Astrocyte (in vitro differentiated cells and primary cell): ENCODE results near the gene ACTG2. TPM values are rescaled to one million over a fixed set of nuclear protein-coding genes. Genes with fewer than 3 reads are reported as not detected.

Experiments used
- DNase-seq: peaks from one replicate; pipeline ENCODE4 v3.0.0-alpha.2; 2010; ENCODE audit warnings: low read depth
- FAIRE-seq: peaks from 2 replicates; lab custom pipeline; 2011; peaks lifted over from hg19 to GRCh38; lab: Jason Lieb, UNC
- H2AFZ ChIP-seq: 2 replicates; pipeline ENCODE4 v1.6.0; 2012; ENCODE audit warnings: low read depth, low read length, inconsistent platforms
- H3K27ac ChIP-seq: 2 replicates; pipeline ENCODE4 v1.5.1; 2011; ENCODE audit warnings: low read depth, low read length, inconsistent platforms
- H3K27me3 ChIP-seq: 2 replicates; pipeline ENCODE4 v1.6.0; 2011; ENCODE audit warnings: low read length, inconsistent platforms; ENCODE audit not compliant: insufficient read depth
- H3K36me3 ChIP-seq: 2 replicates; pipeline ENCODE4 v1.5.1; 2011; ENCODE audit warnings: low read length, inconsistent platforms; ENCODE audit not compliant: insufficient read depth
- H3K4me1 ChIP-seq: 2 replicates; pipeline ENCODE4 v1.5.1; 2011; ENCODE audit warnings: low read length, inconsistent platforms; ENCODE audit not compliant: insufficient read depth
- H3K4me2 ChIP-seq: 2 replicates; pipeline ENCODE4 v1.6.0; 2012; ENCODE audit warnings: low read length, inconsistent platforms
- H3K4me3 ChIP-seq: 2 replicates; pipeline ENCODE4 v1.5.1; 2011; ENCODE audit warnings: low read depth, mild to moderate bottlenecking, low read length, inconsistent platforms; ENCODE audit not compliant: insufficient read depth
- H3K79me2 ChIP-seq: 2 replicates; pipeline ENCODE4 v1.6.0; 2012; ENCODE audit warnings: mild to moderate bottlenecking, low read length, inconsistent platforms; ENCODE audit not compliant: insufficient read depth
- H3K9ac ChIP-seq: 2 replicates; pipeline ENCODE4 v1.6.0; 2012; ENCODE audit warnings: mild to moderate bottlenecking, low read length, inconsistent platforms
- H3K9me3 ChIP-seq: 2 replicates; pipeline ENCODE4 v1.5.1; 2012; ENCODE audit warnings: low read depth, mild to moderate bottlenecking, low read length, inconsistent platforms; ENCODE audit not compliant: insufficient read depth
- H4K20me1 ChIP-seq: 2 replicates; pipeline ENCODE4 v1.6.0; 2012; ENCODE audit warnings: low read length, inconsistent platforms; ENCODE audit not compliant: insufficient read depth
- H3K27ac Mint-ChIP-seq: one replicate; pipeline ENCODE4 v1.8.0; 2021; ENCODE audit warnings: mild to moderate bottlenecking, mixed read lengths; ENCODE audit not compliant: unreplicated experiment
- H3K27me3 Mint-ChIP-seq: one replicate; pipeline ENCODE4 v1.8.0; 2021; ENCODE audit warnings: low read depth, mixed read lengths; ENCODE audit not compliant: unreplicated experiment
- H3K36me3 Mint-ChIP-seq: one replicate; pipeline ENCODE4 v1.8.0; 2021; ENCODE audit warnings: low read depth, mixed read lengths; ENCODE audit not compliant: unreplicated experiment
- H3K4me1 Mint-ChIP-seq: one replicate; pipeline ENCODE4 v1.8.0; 2021; ENCODE audit warnings: low read depth, mixed read lengths; ENCODE audit not compliant: unreplicated experiment
- H3K4me3 Mint-ChIP-seq: one replicate; pipeline ENCODE4 v1.8.0; 2021; ENCODE audit warnings: mild to moderate bottlenecking, moderate library complexity, mixed read lengths; ENCODE audit not compliant: unreplicated experiment
- H3K9me3 Mint-ChIP-seq: one replicate; pipeline ENCODE4 v1.8.0; 2021; ENCODE audit warnings: mild to moderate bottlenecking, mixed read lengths; ENCODE audit not compliant: unreplicated experiment
- EZH2 ChIP-seq: IDR thresholded peaks from 2 replicates; pipeline ENCODE4 v1.6.1; 2012; ENCODE audit warnings: mild to moderate bottlenecking, low read length, inconsistent platforms; ENCODE audit not compliant: insufficient read depth
- total RNA-seq: library from RNA; stranded (reverse); gene quantifications from 2 replicates; pipeline ENCODE4 v1.2.1, GENCODE V29; 2021
- TF ChIP-seq, protein P1 (sequence below): IDR thresholded peaks from 2 replicates; pipeline ENCODE4 v1.5.1; 2011; ENCODE audit warnings: low read depth, mild to moderate bottlenecking, inconsistent platforms, low read length, moderate library complexity; ENCODE audit not compliant: insufficient read depth

The ACTG2 gene
- total RNA-seq, 1 donor from 2014 or later, result 298 TPM

DNA sequence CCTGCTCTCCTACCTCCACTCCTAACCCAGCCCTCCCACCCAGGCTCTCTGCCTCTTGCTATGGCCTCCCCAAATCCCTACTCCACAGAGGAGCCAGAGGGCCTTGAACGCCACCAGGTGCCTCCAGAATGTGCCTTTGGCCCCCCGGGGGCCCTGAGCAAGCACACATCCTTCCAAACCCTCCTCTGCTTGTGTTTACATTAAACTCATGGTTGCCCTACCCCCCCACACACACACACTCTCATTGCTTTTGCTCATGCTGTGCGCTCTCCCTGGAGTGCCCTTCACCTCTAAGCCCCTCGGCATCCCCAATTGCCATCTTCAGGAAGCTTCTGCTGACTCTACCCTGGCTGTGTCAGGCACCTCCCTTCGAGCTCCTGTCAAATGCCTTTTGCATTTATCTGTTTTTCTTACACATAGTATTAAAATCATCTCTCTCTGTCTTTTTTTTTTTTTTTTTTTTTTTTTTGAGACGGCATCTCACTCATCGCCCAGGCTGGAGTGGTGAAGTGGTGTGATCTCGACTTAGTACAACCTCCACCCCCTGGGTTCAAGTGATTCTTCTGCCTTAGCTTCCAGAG is 75.6 kb downstream of the ACTG2 start:
- Histone ChIP-seq H3K27ac (no peak overlapping the region), H3K4me2 (no peak overlapping the region), H3K9me3 (no peaks in the 10 kb centered on the region), H3K27me3 (peaks cover 14% of the 10 kb centered on the region), H4K20me1 (no peaks in the 10 kb centered on the region), H2AFZ (no peak overlapping the region), H3K4me3 (no peak overlapping the region), H3K9ac (no peak overlapping the region), H3K79me2 (no peaks in the 10 kb centered on the region), H3K36me3 (no peaks in the 10 kb centered on the region), H3K4me1 (no peaks in the 10 kb centered on the region)
- Mint-ChIP-seq H3K27ac (no peak overlapping the region), H3K27me3 (peaks cover 20% of the 10 kb centered on the region), H3K4me1 (peaks cover 15% of the 10 kb centered on the region), H3K4me3 (no peak overlapping the region), H3K36me3 (no peaks in the 10 kb centered on the region), H3K9me3 (no peaks in the 10 kb centered on the region)
- TF ChIP-seq EZH2, result no peak
- FAIRE-seq (no peak), DNase-seq (no peak)

DNA sequence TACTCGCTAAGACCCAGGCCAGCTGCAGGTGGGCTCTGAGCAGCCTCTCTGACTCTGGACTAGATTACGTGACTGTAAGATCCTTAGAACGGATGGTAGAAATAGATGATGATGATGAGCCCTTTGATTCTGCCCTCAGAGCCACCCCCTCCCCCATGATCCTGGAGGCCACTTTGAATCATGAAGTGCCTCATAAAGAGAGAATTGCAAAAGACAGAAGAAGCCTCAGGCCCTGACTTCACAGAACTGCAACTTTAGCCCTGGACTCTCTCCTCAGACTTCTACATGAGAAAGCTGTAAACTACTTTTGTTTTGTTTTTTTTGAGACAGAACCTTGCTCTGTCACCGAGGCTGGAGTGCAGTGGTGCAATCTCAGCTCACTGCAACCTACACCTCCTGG is 76.5 kb downstream of the ACTG2 start:
- H3K27me3 ChIP-seq, result peaks cover 14% of the 10 kb centered on the region
- Mint-ChIP-seq H3K4me3 (no peak overlapping the region), H3K9me3 (no peaks in the 10 kb centered on the region), H3K4me1 (peaks cover 15% of the 10 kb centered on the region), H3K27me3 (peaks cover 20% of the 10 kb centered on the region), H3K27ac (no peak overlapping the region), H3K36me3 (no peaks in the 10 kb centered on the region)
- H3K4me1 ChIP-seq, result no peaks in the 10 kb centered on the region
- no peaks in the 10 kb centered on the region for H3K36me3 ChIP-seq
- no peak overlapping the region for H3K4me3 ChIP-seq
- H3K79me2 ChIP-seq, result no peaks in the 10 kb centered on the region
- no peaks in the 10 kb centered on the region for H4K20me1 ChIP-seq
- H2AFZ ChIP-seq, result no peak overlapping the region
- H3K4me2 ChIP-seq, result no peak overlapping the region
- TF ChIP-seq, protein P1, sequence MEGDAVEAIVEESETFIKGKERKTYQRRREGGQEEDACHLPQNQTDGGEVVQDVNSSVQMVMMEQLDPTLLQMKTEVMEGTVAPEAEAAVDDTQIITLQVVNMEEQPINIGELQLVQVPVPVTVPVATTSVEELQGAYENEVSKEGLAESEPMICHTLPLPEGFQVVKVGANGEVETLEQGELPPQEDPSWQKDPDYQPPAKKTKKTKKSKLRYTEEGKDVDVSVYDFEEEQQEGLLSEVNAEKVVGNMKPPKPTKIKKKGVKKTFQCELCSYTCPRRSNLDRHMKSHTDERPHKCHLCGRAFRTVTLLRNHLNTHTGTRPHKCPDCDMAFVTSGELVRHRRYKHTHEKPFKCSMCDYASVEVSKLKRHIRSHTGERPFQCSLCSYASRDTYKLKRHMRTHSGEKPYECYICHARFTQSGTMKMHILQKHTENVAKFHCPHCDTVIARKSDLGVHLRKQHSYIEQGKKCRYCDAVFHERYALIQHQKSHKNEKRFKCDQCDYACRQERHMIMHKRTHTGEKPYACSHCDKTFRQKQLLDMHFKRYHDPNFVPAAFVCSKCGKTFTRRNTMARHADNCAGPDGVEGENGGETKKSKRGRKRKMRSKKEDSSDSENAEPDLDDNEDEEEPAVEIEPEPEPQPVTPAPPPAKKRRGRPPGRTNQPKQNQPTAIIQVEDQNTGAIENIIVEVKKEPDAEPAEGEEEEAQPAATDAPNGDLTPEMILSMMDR, result no peak
- no peak for TF ChIP-seq EZH2
- H3K9me3 ChIP-seq, result no peaks in the 10 kb centered on the region
- DNase-seq, result no peak
- no peak overlapping the region for H3K9ac ChIP-seq
- no peak for FAIRE-seq
- no peak overlapping the region for H3K27ac ChIP-seq

Other genes starting within 250 kb of the ACTG2 start
- 21.3 and 21.6 TPM in 2 replicates for gene TPRKB, start 155.7 kb upstream of the ACTG2 start, total RNA-seq
- 38.3 and 39.6 TPM in 2 replicates for gene DUSP11, start 112.9 kb upstream of the ACTG2 start, total RNA-seq
- not detected in 2 replicates for gene C2orf78, start 108.8 kb upstream of the ACTG2 start, total RNA-seq
- gene STAMBP, start 64.0 kb upstream of the ACTG2 start, total RNA-seq, result 46.1 and 46.5 TPM in 2 replicates
- gene DGUOK, start 33.9 kb downstream of the ACTG2 start, total RNA-seq, result 84.8 and 86.3 TPM in 2 replicates
- gene TET3, start 91.9 kb downstream of the ACTG2 start, total RNA-seq, result 32.8 and 39.9 TPM in 2 replicates